DMS153 (cell line): Measurements from ENCODE around the gene ANKMY1.
"Not testable (repeated sequence)": the region's sequence is repeated elsewhere in the genome, so short reads cannot be mapped to it uniquely, and the experiment has no call there.

Experiments used
- DNase-seq: peaks from one replicate; lab custom pipeline; 2025; lab: John Stamatoyannopoulos, UW

Gene ANKMY1

DNA sequence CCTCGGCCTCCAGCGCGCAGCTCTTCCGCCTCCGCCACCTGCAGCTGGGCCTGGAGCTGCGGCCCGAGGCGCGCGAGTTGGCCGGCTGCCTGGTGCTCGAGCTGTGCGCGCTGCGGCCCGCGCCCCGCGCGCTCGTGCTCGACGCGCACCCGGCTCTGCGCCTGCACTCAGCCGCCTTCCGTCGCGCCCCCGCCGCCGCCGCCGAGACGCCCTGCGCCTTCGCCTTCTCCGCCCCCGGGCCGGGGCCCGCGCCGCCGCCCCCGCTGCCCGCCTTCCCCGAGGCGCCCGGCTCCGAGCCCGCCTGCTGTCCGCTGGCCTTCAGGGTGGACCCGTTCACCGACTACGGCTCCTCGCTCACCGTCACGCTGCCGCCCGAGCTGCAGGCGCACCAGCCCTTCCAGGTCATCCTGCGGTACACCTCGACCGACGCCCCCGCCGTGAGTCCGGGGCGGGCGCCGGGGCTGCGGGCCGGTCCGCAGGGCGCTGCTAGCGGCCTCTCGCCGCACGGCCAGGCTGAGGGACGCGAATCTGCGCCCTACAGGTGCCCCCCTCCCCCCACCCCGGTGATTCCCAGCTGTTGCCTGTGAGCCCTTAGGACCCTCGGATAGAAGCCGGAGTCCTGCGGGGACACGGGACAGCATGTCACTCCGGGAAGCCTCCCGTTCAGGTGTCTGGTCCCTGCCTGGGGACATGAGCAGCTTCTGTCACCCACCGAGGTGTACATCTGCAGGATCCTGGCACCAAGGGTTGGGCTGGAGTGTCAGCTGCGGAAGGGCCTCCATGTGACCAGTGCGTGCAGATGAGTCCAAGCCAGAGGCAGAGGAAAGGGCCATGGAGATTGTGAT is 11.1 kb upstream of the ANKMY1 start:
- DNase-seq = peak; percentile 12

DNA sequence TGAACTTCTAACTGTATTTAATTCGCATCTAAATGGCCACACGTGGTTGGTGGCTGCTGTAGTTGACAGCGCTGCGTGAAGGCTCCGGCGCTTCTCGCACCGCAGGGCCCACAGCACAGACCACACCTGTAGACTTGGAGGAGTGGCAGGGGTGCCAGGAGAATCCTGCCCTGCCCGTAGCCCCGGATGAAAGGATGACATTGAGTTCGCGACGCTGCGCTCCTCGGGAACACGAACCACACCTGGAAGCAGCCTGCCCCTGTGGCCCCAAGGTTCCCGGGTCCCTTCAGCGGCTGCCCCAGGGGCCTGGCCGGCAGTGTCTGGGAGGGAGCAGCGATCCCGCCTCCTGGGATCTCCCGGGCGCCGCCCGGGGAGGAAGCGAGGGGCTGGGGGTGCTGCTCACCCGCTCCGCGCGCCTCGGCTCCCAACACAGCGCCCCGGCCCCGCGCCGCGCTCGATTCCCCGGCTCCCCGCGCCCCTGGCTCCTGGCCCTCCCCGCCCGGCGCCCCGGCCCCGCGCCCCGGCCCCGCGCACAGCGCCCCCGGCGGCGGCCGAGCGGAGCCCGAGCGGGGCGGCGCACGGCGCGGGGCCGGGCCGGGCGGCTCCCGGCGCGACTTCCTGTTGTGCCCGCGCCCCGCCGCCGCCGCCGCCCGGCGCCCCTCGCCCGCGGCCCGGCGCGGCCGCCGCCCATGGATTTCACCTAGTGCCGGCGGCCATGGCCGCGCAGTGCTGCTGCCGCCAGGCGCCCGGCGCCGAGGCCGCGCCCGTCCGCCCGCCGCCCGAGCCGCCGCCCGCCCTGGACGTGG is 10.3 kb upstream of the ANKMY1 start, which contains the start of gene RNPEPL1:
Gene RNPEPL1 (plus strand): TSS at position 613 of the 806 bp plus-strand sequence. CDS start 103 bp downstream, at position 716.
- peak; percentile 48 for DNase-seq

DNA sequence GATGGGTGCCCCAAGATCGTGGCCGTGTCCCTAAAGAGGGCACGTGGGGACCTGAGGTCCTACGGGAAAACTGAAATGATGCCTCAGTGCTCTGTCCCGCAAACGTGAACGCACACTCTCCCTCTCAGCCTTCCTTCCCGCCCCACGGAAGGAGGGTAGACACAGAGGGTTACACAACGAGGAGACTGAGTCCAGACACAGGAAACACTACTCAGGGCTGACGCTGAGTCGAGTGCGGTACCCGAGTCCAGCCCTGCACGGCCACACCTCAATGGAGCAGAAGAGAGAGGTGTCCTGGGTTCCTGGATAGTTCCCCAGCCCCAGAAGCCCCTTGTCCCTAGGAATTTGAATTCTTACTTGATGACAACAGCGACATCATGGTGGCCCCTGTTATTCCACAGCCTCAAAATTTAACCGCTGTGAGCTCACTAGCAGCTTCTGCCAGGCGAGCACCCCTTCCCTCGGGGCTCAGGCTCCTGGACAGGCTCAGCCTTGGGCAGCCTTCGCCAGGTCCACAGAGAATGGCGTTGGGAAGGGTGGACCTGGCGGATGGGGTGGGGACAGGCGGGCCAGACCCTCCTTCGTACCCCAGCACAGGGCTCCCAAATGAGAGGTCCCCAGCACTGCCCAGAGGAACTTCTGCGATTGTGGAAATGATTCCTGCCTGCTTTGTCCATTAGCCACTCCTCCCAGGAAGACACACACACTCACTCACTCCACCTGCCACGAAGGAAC is 9.5 kb upstream of the ANKMY1 start:
- DNase-seq = no peak

DNA sequence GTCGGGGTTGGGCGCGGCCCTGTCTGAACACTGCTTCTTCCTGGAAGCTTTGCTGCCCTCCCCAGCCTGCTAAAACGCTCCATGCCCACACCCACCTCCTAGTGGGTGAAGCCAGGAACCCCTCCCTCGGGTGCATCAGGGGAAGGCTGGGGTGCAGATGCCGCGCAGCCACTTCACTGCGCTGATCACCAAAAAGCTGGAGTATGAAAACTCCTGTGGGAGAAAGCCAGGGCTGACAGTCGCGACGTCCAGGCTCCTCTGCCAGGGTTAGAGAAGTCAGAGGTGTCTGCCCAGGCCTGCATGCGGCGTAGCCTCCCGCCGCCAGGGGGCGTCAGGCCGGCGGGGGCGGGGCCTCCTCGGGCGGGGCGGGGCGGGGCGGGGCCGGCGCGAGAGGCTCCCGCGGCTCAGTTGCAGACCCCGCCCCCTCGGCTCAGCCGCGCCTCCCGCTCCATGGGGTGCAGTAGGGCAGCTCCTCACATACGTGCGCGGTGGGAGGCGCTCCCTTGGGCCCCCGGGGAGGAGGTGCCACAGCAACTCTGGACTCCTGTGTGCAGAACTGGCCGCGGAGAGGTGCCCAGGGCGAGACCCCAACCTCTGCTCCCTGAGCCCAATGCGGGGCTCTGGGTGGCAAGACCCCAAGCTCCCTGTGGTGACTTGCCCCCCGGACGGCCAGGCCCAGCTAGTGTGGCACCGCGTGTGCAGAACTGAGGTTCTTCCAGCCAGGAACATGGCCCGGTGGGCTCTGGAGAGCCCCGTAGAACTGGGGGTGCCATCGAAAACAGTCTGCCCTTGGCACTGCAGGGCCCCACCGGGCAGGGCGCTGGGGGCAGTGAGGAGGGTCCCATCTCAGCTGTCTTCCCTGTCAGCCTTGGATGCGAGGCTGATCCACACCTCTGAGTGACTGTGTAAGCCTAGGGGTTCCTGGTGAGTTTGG is 8.7 kb upstream of the ANKMY1 start:
- peak; percentile 79 for DNase-seq

DNA sequence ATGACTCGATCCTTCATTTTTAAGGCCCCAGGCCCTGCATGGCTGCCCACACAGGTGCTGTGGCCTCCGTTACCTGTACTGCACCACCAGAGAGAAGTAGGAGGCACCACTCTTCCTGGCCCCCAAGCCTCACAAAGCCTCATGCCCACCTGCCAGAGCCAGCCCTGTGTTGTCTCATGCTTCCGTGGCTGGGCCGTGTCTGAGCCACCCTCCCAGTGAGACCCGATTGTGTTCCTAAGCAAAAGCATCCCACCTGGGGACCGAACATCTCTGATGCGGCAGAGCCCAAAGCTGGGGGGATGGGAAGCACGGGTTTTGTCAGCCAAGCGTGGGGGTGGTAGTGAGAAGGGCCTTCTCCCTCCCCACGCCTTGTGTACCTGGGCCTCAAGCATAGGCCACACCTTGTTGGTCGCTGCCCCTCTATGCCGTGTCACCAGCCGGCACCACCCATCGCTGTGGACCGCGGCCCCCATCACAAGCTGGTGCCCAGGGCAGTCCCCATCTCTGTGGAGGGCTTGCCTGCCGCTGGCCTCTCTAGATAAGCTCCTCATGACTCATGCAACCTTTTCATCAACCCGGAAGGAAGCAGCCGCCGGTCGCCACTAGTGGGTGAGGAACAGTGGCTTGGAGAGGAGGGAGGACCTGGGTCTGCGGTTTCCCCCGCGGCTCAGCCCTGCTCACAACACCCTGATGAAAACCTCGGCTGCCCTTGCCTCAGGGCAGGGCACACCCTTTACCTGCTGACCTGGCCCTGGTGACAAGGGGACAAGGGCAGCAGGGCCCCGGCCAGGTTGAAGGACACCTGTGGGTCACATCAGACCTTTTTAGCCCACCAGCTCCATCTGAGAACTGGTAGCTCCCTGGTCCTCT is 7.8 kb upstream of the ANKMY1 start:
- DNase-seq = peak; percentile 75

DNA sequence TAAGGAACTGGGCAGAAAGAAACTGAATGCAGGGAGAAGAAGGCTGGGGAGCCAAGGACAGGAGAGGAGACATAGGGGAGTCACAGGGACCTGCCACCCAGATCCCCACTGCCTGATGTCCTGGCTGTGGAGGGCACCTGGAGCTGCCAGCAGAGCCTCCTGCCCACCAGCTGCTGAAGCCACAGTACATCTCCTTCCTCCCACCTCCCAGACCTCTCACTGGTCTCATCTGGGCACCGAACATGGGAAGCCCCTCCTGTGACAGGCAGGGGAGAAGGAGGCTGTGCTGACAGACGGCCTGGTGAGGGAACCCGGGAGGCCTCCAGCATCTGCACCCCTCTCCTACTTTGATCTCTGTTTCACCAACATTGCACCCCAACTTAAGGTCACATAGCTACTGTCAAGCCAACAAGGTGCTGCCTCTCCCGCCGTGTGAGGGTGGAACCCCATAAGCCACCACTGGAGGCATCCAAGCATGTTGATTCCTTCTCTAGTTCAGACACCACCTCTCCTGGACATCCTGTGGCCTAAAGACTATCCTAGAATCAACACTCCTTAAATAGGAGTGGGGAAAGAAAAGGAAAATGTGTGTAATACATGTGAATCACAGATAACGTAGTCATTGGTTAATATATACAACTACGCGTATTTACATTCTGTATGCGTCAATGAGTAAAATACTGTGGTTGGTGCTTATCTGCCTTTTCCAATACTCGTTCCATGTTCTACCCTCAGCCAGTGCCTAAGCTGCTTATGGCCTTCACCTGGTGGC is 7.0 kb upstream of the ANKMY1 start:
- DNase-seq = no peak

DNA sequence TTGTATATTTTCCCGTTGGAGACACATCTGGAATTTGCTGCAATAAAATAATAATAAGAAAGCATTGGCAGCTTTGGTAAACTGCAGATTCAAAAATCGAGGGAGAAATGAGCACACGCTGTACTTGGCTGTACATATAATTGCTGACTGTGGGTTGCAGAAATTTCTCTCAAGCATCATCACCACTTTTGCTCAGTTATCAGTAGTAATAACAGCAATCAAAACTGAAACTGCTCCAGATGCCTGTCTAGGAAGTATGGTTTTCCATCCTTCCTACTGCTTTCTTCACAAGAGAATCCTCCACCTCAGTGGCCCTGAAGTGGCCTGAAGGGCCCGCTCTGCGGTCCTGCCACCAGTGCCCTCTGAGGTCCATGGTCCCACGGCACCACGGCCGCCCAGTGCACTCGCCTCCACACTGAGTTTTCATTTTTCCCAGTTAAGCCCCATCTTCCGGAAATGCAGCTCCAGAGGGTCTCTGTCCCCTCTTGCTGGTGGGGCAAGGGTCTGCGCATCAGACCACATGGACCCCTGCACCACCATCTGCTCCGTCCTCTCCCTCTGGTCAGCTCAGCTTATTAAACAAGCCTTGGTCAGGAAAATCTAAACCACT is 6.3 kb upstream of the ANKMY1 start:
- no peak for DNase-seq

DNA sequence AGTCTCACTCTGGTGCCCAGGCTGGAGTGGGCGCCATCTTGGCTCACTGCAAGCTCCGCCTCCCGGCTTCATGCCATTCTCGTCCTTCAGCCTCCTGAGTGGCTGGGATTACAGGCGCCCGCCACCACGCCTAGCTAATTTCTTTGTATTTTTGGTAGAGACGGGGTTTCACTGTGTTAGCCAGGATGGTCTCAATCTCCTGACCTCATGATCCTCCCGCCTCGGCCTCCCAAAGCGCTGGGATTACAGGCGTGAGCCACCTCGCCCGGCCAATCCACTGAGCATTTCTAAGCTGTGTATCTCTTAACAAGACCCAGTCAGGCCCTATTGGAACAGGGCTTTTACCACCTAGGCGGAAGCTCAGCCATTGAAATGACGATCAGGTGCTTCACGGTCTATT is 5.4 kb upstream of the ANKMY1 start:
- not testable (repeated sequence) for DNase-seq

DNA sequence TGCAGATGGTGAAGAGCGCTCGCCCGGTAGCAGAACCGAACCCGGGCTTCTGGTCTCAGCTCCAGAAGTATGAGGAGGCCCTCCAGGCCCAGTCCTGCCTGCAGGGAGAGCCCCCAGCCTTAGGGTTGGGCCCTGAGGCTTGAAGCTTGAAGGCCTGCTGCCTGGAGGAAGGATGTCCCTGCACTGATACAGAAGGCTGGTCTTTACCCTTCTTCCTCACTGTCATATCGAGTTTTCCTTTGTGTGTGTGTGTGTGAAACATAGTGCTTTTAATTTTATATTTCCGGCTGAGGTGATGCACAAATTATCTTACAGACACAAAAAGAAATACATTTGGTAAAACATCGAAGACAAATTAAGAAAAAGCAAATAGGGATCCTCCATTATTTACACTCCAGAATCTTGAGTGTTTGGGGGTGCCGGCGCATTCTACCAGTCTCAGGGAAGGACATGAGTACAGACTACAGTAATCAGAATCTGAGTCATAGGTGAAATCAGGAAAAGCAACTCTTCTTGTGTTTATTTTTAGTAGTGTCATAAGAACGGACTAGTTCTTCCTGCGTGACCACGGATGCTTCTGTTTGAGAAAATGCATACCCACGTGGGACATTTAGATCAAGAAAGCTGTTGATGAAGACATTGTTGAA is 3.7 kb upstream of the ANKMY1 start:
- DNase-seq = no peak

DNA sequence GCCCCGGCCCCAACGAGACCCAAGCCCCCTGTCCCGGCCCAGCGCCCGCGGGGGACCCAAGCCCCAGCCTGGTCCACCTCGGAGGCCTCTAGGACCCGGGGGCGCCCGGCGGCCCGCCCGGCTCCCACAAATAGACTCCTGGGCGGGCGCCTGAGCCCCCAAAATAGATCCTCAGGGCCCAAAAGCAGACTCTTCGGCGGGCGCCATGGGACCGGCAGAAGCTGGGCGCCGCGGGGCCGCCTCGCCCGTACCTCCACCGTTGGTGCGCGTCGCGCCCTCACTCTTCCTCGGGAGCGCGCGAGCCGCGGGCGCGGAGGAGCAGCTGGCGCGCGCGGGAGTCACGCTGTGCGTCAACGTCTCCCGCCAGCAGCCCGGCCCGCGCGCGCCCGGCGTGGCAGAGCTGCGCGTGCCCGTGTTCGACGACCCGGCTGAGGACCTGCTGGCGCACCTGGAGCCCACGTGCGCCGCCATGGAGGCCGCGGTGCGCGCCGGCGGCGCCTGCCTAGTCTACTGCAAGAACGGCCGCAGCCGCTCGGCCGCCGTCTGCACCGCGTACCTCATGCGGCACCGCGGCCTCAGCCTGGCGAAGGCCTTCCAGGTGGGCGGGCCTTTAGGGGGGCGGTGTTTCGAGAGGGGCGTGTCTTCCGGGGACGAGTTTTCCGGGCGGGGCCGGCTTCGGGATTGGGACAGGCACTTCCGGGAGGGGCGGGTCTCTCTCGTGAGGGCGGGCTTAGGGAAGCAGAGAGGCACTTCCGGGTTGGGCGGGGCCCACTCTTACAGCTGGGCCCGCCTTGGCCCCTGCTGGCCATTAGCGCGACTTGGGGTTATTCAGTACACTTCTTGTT is 2.9 kb upstream of the ANKMY1 start:
- DNase-seq = peak; percentile 93

DNA sequence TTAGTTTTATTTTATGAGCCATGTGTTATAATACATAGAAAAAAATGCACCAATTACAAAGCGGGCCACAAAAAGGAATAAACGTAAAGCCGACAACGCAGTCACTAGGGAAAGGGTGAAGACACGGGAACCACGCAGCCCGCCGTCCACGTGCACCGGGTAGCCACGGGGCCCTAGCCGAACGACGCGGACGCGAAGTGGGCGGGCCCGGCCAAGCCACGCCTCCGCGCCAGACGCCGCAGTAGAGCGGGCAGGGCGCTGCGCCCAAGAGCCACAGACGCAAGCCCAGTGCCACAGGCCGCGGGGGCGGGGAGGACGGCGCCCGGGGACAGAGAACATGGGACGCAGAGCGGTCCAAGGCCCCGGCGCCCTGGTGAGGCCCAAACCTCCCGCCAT is 2.3 kb upstream of the ANKMY1 start, which contains the start of gene DUSP28:
Gene DUSP28 (plus strand): TSS at position 274 of the 396 bp plus-strand sequence. CDS start 328 bp downstream, outside the sequence.
- peak; percentile 74 for DNase-seq

DNA sequence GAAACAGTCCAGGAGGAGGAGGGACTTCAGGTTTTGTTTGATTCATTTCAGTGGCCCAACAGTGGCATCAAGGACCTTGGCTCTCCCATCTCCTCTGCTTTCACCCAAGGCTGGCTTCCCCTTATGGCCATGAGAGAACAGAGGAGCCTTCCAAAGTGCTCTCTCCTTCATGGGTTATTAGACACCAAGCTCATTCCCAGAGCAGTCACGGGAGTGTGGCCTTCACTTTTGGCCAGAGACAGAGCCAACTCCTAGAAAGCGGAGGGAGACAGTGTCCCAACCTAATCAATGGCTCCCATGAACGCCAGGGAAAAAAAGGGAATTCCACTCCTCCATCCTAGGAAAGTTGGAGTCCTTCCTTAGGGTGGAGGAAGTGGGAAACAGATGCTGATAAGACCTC is 1.5 kb upstream of the ANKMY1 start:
- no peak for DNase-seq

DNA sequence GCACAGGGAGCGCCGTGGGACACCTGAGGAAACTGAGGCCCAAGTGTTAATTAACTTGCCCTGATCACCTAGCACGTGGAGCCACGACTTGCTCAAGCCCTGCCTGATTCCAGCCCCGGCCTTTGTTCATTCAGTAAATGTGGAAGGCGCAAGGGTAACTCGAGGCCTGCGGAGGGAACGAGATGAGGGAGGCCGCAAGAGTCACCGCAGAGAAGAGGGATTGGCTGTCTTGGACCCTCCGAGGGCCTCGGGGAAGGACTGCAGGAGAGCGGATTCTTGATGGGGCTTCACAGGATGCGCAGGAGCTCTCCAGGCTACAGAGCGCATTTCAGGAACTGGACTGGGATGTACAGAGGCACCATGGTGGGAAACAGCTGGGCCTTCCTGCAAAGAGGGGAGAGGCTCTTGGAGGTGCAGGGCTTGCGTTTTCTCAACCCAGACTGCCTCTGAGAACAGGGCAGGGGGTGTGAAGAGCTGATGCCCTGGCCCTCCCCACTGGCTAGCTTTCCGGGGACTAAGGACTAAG is 511 bp upstream of the ANKMY1 start:
- DNase-seq = no peak

DNA sequence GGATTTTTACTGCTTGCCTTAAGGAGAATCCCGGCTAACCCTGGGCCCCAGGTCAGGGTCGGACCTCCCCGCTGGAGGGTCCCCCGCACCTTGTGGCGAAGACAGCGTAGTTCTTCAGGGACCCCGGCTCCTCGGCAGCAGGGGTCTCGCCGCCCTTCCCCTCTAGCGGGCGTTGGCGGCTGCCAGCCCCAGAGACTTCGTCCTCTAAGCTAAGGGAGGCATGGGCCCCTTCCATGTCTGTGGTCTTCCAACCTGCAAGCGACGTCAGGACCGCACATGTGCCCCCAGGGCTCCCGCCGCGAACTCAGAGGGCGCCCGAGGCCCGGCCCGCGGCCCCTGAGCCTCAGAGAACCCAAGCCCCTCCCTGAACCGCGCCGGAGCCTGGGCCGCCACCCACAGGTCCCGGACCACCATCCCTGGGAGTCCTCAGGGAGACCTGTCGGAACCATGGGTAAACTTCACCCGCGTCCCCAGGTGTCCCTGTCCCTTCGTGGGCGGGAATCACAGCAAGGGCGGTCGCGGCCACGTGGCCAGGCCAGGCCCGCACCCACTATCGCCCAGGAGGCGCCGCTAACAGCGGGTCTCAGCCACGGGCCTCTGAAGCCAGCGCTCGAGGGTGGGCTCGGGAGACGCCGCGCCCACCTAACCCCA is 562 bp downstream of the ANKMY1 start:
- no peak for DNase-seq

DNA sequence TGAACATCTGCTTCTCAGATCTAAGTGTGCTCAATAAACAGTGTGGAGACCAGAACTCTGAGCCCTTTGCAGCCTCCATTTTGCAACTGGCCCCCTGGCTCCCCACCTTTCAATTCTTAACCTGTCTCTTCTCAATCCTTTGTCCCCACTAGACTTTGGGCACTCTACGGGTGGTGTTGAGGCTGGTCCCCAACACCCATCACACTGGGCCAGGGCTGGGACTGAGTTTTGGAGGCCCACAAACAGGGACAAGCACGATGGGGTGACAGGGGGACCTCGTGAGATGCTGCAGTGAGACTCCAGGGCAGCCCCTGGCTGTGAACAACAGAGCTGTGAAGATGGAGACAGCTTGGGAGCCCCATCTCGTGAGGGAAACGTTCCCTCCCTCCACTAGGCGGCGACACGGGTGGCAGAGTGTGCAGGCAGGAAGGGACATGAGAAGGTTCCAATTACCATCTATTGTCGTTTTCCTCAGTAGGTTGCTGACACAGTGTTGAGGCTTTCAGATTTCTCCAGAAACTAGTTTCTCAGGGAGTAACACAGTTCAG is 1.2 kb downstream of the ANKMY1 start:
- DNase-seq = no peak

DNA sequence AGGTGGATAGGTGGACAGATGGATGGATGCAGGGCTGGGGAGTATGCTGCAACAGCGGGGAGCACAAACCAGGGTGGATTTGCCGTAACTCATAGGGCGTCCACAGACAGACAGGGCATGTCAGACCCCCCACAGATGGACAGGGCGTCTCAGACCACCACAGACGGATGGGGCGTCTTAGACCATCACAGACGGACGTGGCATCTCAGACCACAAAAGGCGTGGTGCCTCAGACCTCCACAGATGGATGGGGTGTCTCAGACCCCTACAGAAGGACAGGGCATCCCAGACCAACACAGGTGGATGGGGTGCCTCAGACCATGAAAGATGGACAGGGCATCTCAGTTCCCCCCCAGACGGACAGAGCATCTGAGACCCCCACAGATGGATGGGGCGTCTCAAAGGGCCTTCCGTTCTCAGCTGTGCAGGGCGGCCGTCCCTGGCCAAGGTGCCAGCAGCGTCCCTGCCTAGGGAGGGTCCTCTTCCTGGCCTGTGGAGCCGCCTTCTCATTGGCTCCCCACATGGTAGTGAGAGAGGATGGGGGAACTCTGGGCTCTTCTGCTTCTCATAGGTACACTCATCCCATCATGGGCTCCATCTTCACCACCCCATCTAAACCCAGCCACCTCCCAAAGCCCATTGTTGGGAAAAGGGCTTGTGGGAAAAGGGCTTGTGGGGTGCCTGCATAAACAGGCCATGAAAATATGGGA is 2.1 kb downstream of the ANKMY1 start:
- DNase-seq = no peak
